Bronchial epithelial cell (primary cell): ENCODE measurements around the gene GSG1. TPM values are rescaled to one million over a fixed set of nuclear protein-coding genes. Genes with fewer than 3 reads are reported as not detected.

Source experiments
- DNase-seq: peaks from one replicate; pipeline ENCODE4 v3.0.0-alpha.2; 2010; ENCODE audit warnings: low read depth
- FAIRE-seq: peaks from 2 replicates; lab custom pipeline; 2011; peaks lifted over from hg19 to GRCh38; lab: Jason Lieb, UNC
- H3K27me3 ChIP-seq: 2 replicates; pipeline ENCODE4 v1.5.1; 2011; ENCODE audit warnings: low read length; ENCODE audit not compliant: control insufficient read depth, insufficient read depth
- H3K36me3 ChIP-seq: 2 replicates; pipeline ENCODE4 v1.5.1; 2011; ENCODE audit warnings: low read length; ENCODE audit not compliant: control insufficient read depth, insufficient read depth
- H3K4me3 ChIP-seq: 2 replicates; pipeline ENCODE4 v1.5.1; 2011; ENCODE audit warnings: mild to moderate bottlenecking, low read depth, low read length, control low read depth
- CTCF ChIP-seq: IDR thresholded peaks from 2 replicates; pipeline ENCODE4 v1.5.1; 2011; ENCODE audit warnings: mild to moderate bottlenecking, moderate library complexity, low read length, control low read depth, inconsistent platforms; ENCODE audit not compliant: insufficient read depth, severe bottlenecking
- total RNA-seq: library from RNA; depleted of rRNA; stranded (reverse); fragments of >200 nt; gene quantifications from 2 replicates; pipeline ENCODE4 v1.2.1, GENCODE V29; 2014

GSG1 gene
- not detected in 2 replicates for total RNA-seq

DNA sequence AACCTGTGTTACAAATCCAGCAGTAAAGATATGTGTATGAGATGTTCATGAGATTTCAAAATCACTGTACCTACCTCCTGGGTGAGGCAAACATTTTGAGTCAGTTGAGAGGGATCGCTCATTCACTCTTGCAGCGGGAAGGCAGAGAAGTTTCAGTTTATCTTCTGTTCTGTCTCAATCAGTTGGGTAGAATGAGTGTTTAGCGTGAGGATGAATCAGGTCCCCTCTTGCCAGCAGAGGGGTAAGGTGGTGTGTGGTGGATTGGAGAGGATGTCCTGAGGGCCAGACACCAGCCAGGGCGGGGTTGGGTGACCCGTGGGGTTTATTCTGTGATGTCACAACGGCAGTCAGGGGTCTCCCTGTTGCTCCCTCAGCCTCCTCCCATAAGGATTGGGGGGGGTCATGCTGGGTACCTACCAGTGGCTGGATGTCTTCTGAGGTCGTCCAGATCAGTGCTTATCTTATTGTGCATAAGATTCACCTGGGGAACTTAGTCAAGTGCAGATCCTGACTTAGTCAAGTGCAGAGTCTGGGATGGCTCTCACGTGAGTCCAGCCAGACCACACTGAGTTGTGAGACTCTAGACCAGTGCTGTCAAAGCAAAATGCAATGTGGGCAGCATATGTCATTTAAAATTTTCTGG lies at the start of gene GSG1:
Gene GSG1, minus strand, starts transcription at position 277 of the 643 bp plus-strand sequence. Its CDS starts 155 bp downstream, at position 122.
- DNase-seq (peak; percentile 80), FAIRE-seq (no peak)
- H3K27me3 ChIP-seq: no peaks in the 10 kb centered on the region
- no peak within 1 kb of the TSS for H3K4me3 ChIP-seq
- H3K36me3 ChIP-seq: no peaks in the 10 kb centered on the region
- TF ChIP-seq CTCF: no peak

- Histone ChIP-seq H3K36me3 (no peaks in the 10 kb centered on the region), H3K4me3 (no peak overlapping the region), H3K27me3 (no peaks in the 10 kb centered on the region)
- FAIRE-seq (no peak), DNase-seq (no peak)
- TF ChIP-seq CTCF: no peak
These were observed 49.7 kb upstream of the GSG1 start for GRCh38 chr12:13153180-13153579.

DNA sequence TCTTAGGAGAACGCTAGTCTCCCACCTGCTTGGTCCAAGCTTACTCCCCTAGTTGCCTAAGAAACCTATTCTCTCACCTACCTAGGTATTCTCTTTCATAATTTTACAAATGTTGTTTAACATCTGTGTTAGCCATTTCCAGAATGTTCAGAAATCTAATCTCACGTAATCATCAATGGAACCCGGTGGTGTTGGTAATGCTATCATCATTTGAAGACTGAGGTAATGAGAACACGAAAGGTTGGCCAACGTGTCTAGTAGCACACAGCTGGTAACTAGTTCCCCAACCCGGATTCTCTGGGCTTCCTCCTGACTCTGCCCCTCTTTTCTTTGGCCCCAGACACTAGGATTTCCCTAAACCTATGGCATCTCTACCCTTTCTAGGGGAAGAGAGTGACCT lies 49.3 kb upstream of the GSG1 start:
- peak; percentile 88 for FAIRE-seq
- TF ChIP-seq CTCF: no peak

DNA sequence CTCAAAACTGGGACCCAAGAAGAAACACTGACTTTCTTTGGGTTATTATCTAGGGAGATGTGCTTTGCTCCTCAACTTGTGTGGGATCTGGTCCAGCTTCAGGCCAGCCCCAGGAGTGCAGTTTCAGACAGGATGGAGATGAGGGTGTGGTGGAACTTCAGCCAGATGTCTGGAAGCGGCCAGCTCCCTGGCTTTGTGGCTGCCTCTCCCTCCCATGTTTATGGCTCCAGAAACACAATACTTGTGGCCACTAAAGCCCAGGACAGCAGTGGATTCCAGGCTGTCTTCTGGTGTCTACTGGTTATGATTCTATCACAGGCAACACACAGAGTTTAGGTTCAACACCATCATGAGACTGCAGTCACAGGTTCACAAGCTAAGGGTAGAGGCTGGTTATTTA lies 48.8 kb upstream of the GSG1 start:
- no peak for FAIRE-seq
- TF ChIP-seq CTCF: no peak
- no peak for DNase-seq

More for the DNA sequence above, 49.3 kb upstream of the GSG1 start:
- Histone ChIP-seq H3K36me3 (no peaks in the 10 kb centered on the region), H3K27me3 (no peaks in the 10 kb centered on the region), H3K4me3 (no peak overlapping the region)
- no peak for DNase-seq

DNA sequence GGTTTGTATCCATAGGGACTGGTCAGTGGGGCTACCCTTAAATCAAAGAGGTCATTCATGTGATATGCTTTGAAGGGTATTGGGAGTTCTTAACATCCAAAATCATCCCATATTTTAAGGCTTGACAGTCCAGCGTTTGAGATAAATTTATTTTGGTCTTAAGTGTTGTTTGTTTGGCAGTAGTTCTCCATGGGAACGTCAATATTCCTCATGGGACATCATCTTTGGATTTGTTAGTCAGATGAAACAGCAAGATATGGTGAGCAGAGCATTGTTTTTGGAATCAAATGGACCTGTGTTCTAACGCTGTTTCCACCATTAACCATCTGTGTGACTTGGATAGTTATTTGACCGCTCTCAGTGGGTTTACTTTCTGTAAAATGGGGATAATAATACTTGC lies 45.9 kb upstream of the GSG1 start:
- no peak for FAIRE-seq
- Histone ChIP-seq H3K27me3 (no peaks in the 10 kb centered on the region), H3K36me3 (no peaks in the 10 kb centered on the region), H3K4me3 (no peak overlapping the region)
- TF ChIP-seq CTCF: no peak
- DNase-seq: no peak

More for the DNA sequence above, 48.8 kb upstream of the GSG1 start:
- no peak overlapping the region for H3K4me3 ChIP-seq
- no peaks in the 10 kb centered on the region for H3K36me3 ChIP-seq
- H3K27me3 ChIP-seq: no peaks in the 10 kb centered on the region

- DNase-seq (no peak), FAIRE-seq (no peak)
- H3K27me3 ChIP-seq: no peaks in the 10 kb centered on the region
- no peak overlapping the region for H3K4me3 ChIP-seq
- no peak for TF ChIP-seq CTCF
- no peaks in the 10 kb centered on the region for H3K36me3 ChIP-seq
These were observed 45.0 kb upstream of the GSG1 start for GRCh38 chr12:13148485-13148847.
